K562 (cell line): Measurements from ENCODE around the gene SERPINE3. TPM values are rescaled to one million over a fixed set of nuclear protein-coding genes. Genes with fewer than 3 reads are reported as not detected.

Source experiments
- ATAC-seq: fragments of 200-7000 bp; cut with Tn5 transposase; 3 replicates; pipeline ENCODE4 v1.9.1; 2020; ENCODE audit warnings: moderate library complexity
- Bru-seq: library from RNA; stranded (reverse); fragments of 400-500 nt; gene quantifications from one replicate; lab custom pipeline; 2021; lab: Mats Ljungman, UMichigan
- BruChase-seq, 2 experiments: library from RNA; stranded (reverse); fragments of 400-500 nt; gene quantifications; one replicate each; lab custom pipeline; 2021; lab: Mats Ljungman, UMichigan
- BruUV-seq: library from RNA; stranded (reverse); fragments of 400-500 nt; replicated peaks from 2 replicates; lab custom pipeline; 2021; lab: Mats Ljungman, UMichigan
- CTCF ChIA-PET: fragments of 300-600 bp; formaldehyde crosslinking; extraction: SDS; loops from one replicate; lab custom pipeline; 2021; ENCODE audit warnings: low intra/inter-chr PET ratio; lab: Yijun Ruan, JAX
- POLR2A ChIA-PET: fragments of 300-600, 350-650 bp; sonication (Branson Sonifier 250); formaldehyde crosslinking; extraction: SDS; loops from one replicate; lab custom pipeline; 2021; ENCODE audit warnings: antibody characterized with exemption, inconsistent platforms; lab: Yijun Ruan, JAX
- DNase-seq, 4 experiments: peaks; one replicate each; pipeline versions ENCODE4 v3.0.0 to v3.0.0-alpha.2; 2011 to 2018; ENCODE audit warnings: low spot score in 3 of 4, mixed read lengths in 3 of 4; ENCODE audit errors: extremely low read depth in 1 of 4
- FAIRE-seq: peaks from 2 replicates; lab custom pipeline; 2011; peaks lifted over from hg19 to GRCh38; lab: Jason Lieb, UNC
- H2AFZ ChIP-seq: 2 replicates; pipeline ENCODE4 v1.6.0; 2011; ENCODE audit warnings: low read depth, low read length, control low read depth, inconsistent platforms
- H3K27ac ChIP-seq: fragments of 200-600 bp; 3 replicates; pipeline ENCODE4 v1.8.0; 2011; ENCODE audit warnings: low read depth, mild to moderate bottlenecking, control low read depth, inconsistent platforms, low read length, moderate library complexity, mixed read lengths; ENCODE audit errors: extremely low read depth
- H3K27me3 ChIP-seq, 2 experiments: fragments of 300-600 bp in 1 of 2; 2 replicates in 1 of 2; 3 replicates in 1 of 2; pipeline versions ENCODE4 v1.6.0 to v1.8.0; 2011; ENCODE audit warnings: inconsistent platforms in 2 of 2, low read length in 2 of 2, mild to moderate bottlenecking in 1 of 2, mixed read lengths in 1 of 2, moderate library complexity in 1 of 2; ENCODE audit not compliant: control insufficient read depth in 2 of 2, insufficient read depth in 2 of 2
- H3K36me3 ChIP-seq: fragments of 300-600 bp; 3 replicates; pipeline ENCODE4 v1.8.0; 2011; ENCODE audit warnings: mild to moderate bottlenecking, low read length, inconsistent platforms; ENCODE audit not compliant: control insufficient read depth, insufficient read depth
- H3K4me1 ChIP-seq, 2 experiments: fragments of 200-600 bp in 1 of 2; replicated peaks in 1 of 2; 2 replicates in 1 of 2; 3 replicates in 1 of 2; pipeline versions ENCODE4 v1.5.1 to v1.8.0; 2011; ENCODE audit warnings: inconsistent platforms in 2 of 2, low read length in 2 of 2, mild to moderate bottlenecking in 1 of 2, mixed read lengths in 1 of 2, moderate library complexity in 1 of 2; ENCODE audit not compliant: control insufficient read depth in 2 of 2, insufficient read depth in 2 of 2
- H3K4me2 ChIP-seq: 2 replicates; pipeline ENCODE4 v1.6.1; 2011; ENCODE audit warnings: low read length, control low read depth, inconsistent platforms, mixed read lengths; ENCODE audit not compliant: insufficient read depth
- H3K4me3 ChIP-seq: fragments of 200-600 bp; sonication (generic), shearing (Covaris generic); 2 replicates; pipeline ENCODE4 v1.5.1; 2016; ENCODE audit warnings: control low read depth, inconsistent platforms
- H3K79me2 ChIP-seq: fragments of 200-600 bp; 3 replicates; pipeline ENCODE4 v1.8.0; 2011; ENCODE audit warnings: low read length, inconsistent platforms; ENCODE audit not compliant: control insufficient read depth, insufficient read depth
- H3K9ac ChIP-seq, 2 experiments: 2 replicates each; pipeline versions ENCODE4 v1.6.0 to v1.6.1; 2011; ENCODE audit warnings: low read depth in 2 of 2, low read length in 2 of 2, control low read depth in 1 of 2, inconsistent platforms in 1 of 2, mild to moderate bottlenecking in 1 of 2, mixed read lengths in 1 of 2; ENCODE audit not compliant: insufficient read depth in 1 of 2
- H3K9me1 ChIP-seq: one replicate; pipeline ENCODE4 v1.6.0; 2011; ENCODE audit warnings: inconsistent platforms, mild to moderate bottlenecking, low read length, moderate library complexity; ENCODE audit not compliant: control insufficient read depth, insufficient read depth
- H3K9me3 ChIP-seq: replicated peaks from 2 replicates; pipeline ENCODE4 v1.5.1; 2011; ENCODE audit warnings: low read depth, low read length, inconsistent platforms; ENCODE audit not compliant: control insufficient read depth, insufficient read depth
- H4K20me1 ChIP-seq: replicated peaks from 2 replicates; pipeline ENCODE4 v1.6.1; 2011; ENCODE audit warnings: low read length, inconsistent platforms, mixed read lengths; ENCODE audit not compliant: control insufficient read depth, insufficient read depth
- CBFA2T3 ChIP-seq: fragments of 450-650 bp; IDR thresholded peaks from 2 replicates; pipeline ENCODE4 v1.6.1; 2017
- E2F3 ChIP-seq: fragments of 250-450 bp; sonication (Bioruptor Pico); IDR thresholded peaks from 2 replicates; pipeline ENCODE4 v1.4.0; 2020; ENCODE audit warnings: mild to moderate bottlenecking
- MED1 ChIP-seq: sonication (generic); formaldehyde crosslinking; IDR thresholded peaks from 2 replicates; pipeline ENCODE4 v1.8.1; 2023; ENCODE audit warnings: missing genetic modification reagents, borderline replicate concordance
- NFYB ChIP-seq: IDR thresholded peaks from 2 replicates; pipeline ENCODE4 v1.6.1; 2011; ENCODE audit warnings: mild to moderate bottlenecking, moderate library complexity; ENCODE audit not compliant: insufficient read length; ENCODE audit errors: extremely low read depth
- POLR2AphosphoS5 ChIP-seq: IDR thresholded peaks from 2 replicates; pipeline ENCODE4 v1.6.1; 2011; ENCODE audit warnings: mild to moderate bottlenecking, low read depth, low read length, moderate library complexity; ENCODE audit not compliant: control insufficient read depth, insufficient read depth
- ZNF444 ChIP-seq: fragments of 250-450 bp; sonication (Bioruptor Pico); IDR thresholded peaks from 2 replicates; pipeline ENCODE4 v1.4.0; 2020; ENCODE audit warnings: mild to moderate bottlenecking, moderate library complexity
- WGBS: fragments of 100-300 bp; shearing (Covaris generic); methylation state at CpG from one replicate; pipeline ENCODE4 v1.1.6; 2016; ENCODE audit warnings: low coverage, mixed read lengths; ENCODE audit not compliant: insufficient coverage; ENCODE audit errors: missing lambda C conversion rate; 5-methylcytosine and 5-hydroxymethylcytosine counted together
- in situ Hi-C: fragments of 300-500 bp; cut with MboI; formaldehyde crosslinking; loops from 4 replicates; pipeline ENCODE4 v1.15.0; 2018; ENCODE audit warnings: inconsistent platforms, mixed read lengths
- intact Hi-C: fragments of 100-400 bp; cut with micrococcal nuclease; formaldehyde crosslinking; loops from 2 replicates; pipeline ENCODE4 v1.14.2; 2022
- long read RNA-seq, 3 experiments: library from polyadenylated mRNA in 2 of 3; library from RNA in 1 of 3; unstranded in 2 of 3; stranded (forward) in 1 of 3; transcript quantifications; one replicate each; pipeline ENCODE4 v2.0.0, GENCODE V29; 2019 to 2022
- polyA minus RNA-seq, 3 experiments: library from RNA; depleted of rRNA, polyadenylated mRNA; stranded (reverse); fragments of >200 nt; gene quantifications; 2 replicates each; pipeline ENCODE4 v1.2.3, GENCODE V29; 2011
- polyA plus RNA-seq, 8 experiments: library from polyadenylated mRNA; depleted of rRNA in 4 of 8; stranded (reverse) in 5 of 8; unstranded in 3 of 8; fragments of >200 nt; fragmentation: Nextera tagmentation in 2 of 8; fragmentation: Illumina TruSeq in 1 of 8; extraction: Ambion mirVana in 2 of 8; extraction: Trizol in 1 of 8; gene quantifications; 2 replicates each; pipeline versions ENCODE4 v1.2.1 to v1.2.3, GENCODE V29; 2011 to 2014; ENCODE audit warnings: inconsistent platforms in 1 of 8, missing spikeins in 1 of 8
- total RNA-seq, 7 experiments: library from RNA; depleted of rRNA in 6 of 7; stranded (reverse); fragments of >200 nt in 6 of 7; fragmentation: Illumina TruSeq in 2 of 7; extraction: Trizol in 2 of 7; gene quantifications; 2 replicates each; pipeline versions ENCODE4 v1.2.1 to v1.2.3, GENCODE V29; 2011 to 2021; ENCODE audit warnings: low replicate concordance in 1 of 7

Gene SERPINE3
- total RNA-seq (2011; cell fraction: chromatin; rRNA removed; ENCODE audit: low replicate concordance) = not detected in 2 replicates
- not detected in 2 replicates for total RNA-seq (2011; cell fraction: nucleolus; rRNA removed)
- not detected in 2 replicates for total RNA-seq (2011; cell fraction: nucleoplasm; rRNA removed)
- total RNA-seq (2014; rRNA removed) (not detected in 2 replicates), total RNA-seq (2014; rRNA removed; fragmentation: Illumina TruSeq; extraction: Trizol) (not detected in 2 replicates), total RNA-seq (2015; rRNA removed; fragmentation: Illumina TruSeq; extraction: Trizol) (not detected in 2 replicates), total RNA-seq (2021) (not detected in 2 replicates), polyA plus RNA-seq (2011; rRNA removed) (not detected in 2 replicates), polyA plus RNA-seq (2014; fragmentation: Illumina TruSeq; extraction: Trizol) (not detected in 2 replicates), polyA plus RNA-seq (2014; fragmentation: Nextera tagmentation; extraction: Ambion mirVana) (not detected), polyA plus RNA-seq (2014; rRNA removed) (not detected in 2 replicates), polyA minus RNA-seq (2011; rRNA and poly(A)+ RNA removed) (not detected in 2 replicates), Bru-seq, nascent RNA (not detected), BruChase-seq, experiment 1, labeled RNA remaining after a 2-hour chase (not detected), BruChase-seq, experiment 2, labeled RNA remaining after a 6-hour chase (not detected)
- polyA plus RNA-seq (2011; cell fraction: cytosol; rRNA removed) = not detected in 2 replicates
- polyA plus RNA-seq (2011; cell fraction: nucleus; rRNA removed) = not detected in 2 replicates
- polyA plus RNA-seq (2012) = not detected in 2 replicates
- not detected in 2 replicates for polyA minus RNA-seq (2011; cell fraction: cytosol; rRNA and poly(A)+ RNA removed)
- not detected in 2 replicates for polyA minus RNA-seq (2011; cell fraction: nucleus; rRNA and poly(A)+ RNA removed)
- long read RNA-seq, experiment 1 = 0 reads
- long read RNA-seq, experiment 2 = 0 reads
- long read RNA-seq, experiment 3 = 0 reads

DNA sequence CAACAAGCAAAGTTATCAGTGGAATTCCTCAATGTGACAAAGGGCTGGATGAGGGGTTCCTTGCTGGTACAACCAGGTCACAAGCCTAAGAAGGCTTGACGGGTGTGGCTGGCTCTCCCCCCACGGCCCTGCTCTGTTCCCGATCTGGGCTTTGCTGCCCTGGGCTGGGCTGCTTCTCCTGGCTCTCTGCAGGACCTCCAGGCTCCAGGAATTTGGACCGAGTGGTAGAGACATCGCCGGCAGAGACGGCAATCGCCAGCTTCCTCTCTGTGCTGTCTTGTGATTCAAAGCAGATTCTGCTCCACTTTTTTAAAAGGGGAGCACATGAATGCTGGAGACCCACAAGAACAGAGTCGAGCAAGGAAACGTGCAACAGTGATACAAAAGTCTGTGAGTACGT lies at the start of gene SERPINE3:
Gene SERPINE3 (plus strand): TSS at position 338 of the 400 bp plus-strand sequence. CDS start 1,401 bp downstream, outside the sequence.
- ATAC-seq (no peak), FAIRE-seq (no peak), DNase-seq (no peak)
- no TSS peak for BruUV-seq
- Histone ChIP-seq H3K4me2 (no peak within 1 kb of the TSS), H3K79me2 (no peaks in the 10 kb centered on the region), H3K9ac (no peak within 1 kb of the TSS), H3K4me3 (no peak within 1 kb of the TSS), H3K27me3 (peaks cover 10 to 51% of the 10 kb centered on the region in 2 experiments), H3K27ac (no peak within 1 kb of the TSS), H3K36me3 (no peaks in the 10 kb centered on the region), H2AFZ (no peak within 1 kb of the TSS), H4K20me1 (no peaks in the 10 kb centered on the region; the same call in 1 of the 2 replicates), H3K9me1 (no peaks in the 10 kb centered on the region), H3K4me1 (no peaks in the 10 kb centered on the region), H3K9me3 (no peaks in the 10 kb centered on the region)
- no peak for TF ChIP-seq MED1
- TF ChIP-seq ZNF444 (CRISPR knock-in tag) = no peak
- no peak for TF ChIP-seq CBFA2T3
- no peak for TF ChIP-seq E2F3 (CRISPR knock-in tag)
- no peak for TF ChIP-seq POLR2AphosphoS5
- TF ChIP-seq NFYB = no peak
- WGBS = under 1% methylated on average over 11 of the region's 11 CpGs
- POLR2A ChIA-PET = no interaction called here
- intact Hi-C loops = no loop called here
- in situ Hi-C loops = no loop called here
- CTCF ChIA-PET = interaction anchor here (0.6 kb wide), 1 partner anchor 85 kb away, joined by 3 read pairs; no protein-coding TSS in a partner anchor
